GM19324 (cell line): Measurements from ENCODE around the gene PPP3CA.
"Not testable (repeated sequence)": the region's sequence is repeated elsewhere in the genome, so short reads cannot be mapped to it uniquely, and the experiment has no call there.

Experiments
- ATAC-seq: cut with Tn5 transposase; IDR thresholded peaks from one replicate; pipeline ENCODE4 v1.9.1; 2021; ENCODE audit warnings: mild to moderate bottlenecking, moderate library complexity; ENCODE audit not compliant: unreplicated experiment, low FRiP score

PPP3CA gene

DNA sequence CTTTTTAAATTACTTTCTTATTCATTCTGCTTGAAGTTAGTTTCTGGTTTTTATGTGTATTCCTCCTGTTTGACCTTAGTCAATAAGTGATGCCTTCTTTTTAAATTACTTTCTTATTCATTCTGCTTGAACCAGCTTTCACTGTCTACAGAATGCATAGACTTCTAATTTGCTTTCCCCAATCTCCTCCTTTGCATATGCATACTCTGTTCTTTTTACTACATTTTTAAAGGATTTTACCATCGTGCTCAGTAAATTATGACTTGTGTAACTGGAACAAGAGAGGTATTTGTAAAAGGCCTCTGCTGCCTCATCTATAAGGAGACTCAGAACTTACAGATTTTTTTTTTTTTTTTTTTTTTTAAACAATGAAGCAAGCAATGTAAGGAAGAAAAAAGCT, 228.7 kb downstream of the PPP3CA start:
- ATAC-seq, result no peak

DNA sequence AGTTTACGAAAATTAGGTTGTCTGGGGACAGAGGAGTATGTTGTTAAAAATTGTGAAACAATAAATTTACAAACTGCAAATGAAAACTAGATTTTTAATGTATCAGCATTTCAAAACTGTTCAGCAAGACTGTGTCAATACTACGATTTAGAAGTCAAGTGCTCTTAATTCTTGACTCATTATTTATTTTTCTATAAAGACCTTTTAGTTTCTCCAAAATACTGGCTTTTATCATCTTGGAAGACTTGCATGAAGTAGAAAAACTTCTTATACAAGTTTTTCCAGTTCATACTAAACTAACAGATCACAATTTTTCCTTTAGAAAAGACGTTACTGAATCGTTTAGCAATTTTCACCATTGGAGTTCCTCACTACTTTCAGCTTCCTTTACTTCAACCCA, 231.4 kb downstream of the PPP3CA start:
- ATAC-seq, result no peak

DNA sequence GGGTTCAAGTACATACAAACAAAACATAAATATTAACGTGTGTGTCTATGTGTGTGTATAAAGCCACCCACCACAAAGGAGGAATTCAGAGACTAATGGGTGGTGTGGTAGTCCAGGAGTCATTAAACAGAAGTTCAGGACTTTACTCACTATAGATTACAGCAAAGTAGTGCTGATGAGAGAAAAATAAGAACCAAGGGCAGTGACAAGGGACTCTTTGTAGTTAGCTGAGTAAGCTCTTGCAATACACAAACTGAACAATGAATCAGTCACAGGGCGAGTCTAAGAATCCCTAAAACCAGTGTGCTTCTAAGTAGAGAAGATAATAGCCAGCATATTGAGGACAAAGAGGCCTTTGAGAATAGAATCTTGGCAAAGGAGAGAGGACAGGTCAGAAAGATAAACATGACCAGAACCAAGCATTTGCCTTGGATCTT, 232.4 kb downstream of the PPP3CA start:
- no peak for ATAC-seq

DNA sequence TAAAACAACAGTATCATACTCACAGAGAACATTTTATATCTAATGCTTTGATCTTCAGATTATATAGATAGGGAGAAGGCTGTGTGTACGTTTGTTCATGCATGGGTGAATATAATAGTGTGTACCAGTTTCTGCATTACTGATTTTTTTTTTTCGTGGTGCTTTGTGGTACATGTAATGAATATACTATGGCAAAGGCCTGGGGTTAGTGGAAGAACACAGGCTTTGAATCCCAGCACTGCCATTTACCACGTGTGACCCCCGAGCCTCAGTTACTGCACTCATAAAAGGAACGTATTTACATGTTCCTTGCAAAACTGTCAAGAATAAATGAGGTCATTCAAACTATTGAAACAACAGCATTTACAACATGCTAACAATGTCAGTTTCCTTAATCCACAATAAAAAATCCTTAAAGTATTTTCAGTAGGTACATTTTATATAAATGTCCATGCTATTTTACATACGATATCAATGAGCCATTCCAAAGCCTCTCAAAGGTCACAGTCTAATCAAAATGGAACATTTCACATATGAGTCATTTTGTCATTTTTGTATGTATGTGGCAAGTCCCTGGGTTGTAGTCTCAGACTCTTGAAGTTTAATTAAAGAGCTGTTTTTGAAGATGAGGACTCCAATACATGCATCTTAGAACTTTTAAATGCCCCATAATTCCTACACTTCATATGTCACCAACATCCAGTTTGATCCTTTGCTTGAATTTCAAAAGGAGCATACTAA, 242.8 kb downstream of the PPP3CA start:
- no peak for ATAC-seq

DNA sequence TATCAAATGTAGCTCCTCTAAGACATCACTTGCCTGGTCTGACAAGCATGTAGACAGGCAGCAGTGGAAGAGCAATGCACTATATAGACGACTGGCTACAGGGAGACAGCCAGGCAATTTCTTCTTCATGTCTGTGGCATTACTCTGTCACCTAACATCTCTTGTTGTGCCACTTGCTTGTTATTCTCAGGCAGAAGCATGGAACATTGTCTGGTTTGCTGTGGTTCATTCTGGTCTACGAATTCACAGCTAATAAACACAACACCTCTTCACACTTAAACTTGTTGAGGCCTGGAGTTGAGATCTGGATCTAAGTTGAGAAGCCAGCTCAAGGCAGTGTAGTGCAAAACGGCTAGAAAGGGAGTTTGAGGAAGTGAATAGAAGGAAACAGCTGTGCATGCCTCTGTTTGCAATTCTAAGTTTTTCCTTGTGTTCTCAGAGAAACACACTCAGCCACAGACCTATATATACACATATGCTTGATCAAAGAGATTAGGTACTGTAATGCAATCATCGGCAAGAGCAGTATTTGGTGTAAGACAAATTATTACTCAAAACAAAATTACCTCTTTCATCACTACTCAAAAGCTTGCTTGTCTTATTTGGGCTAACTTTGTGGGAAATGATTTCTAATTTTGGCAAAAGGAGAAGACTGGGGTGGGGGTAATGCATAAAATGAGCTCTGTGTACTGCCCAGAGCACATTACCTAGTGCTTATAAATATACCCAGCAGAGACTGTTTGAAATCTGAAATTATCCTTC, 243.8 kb downstream of the PPP3CA start:
- peak; percentile 89 for ATAC-seq

DNA sequence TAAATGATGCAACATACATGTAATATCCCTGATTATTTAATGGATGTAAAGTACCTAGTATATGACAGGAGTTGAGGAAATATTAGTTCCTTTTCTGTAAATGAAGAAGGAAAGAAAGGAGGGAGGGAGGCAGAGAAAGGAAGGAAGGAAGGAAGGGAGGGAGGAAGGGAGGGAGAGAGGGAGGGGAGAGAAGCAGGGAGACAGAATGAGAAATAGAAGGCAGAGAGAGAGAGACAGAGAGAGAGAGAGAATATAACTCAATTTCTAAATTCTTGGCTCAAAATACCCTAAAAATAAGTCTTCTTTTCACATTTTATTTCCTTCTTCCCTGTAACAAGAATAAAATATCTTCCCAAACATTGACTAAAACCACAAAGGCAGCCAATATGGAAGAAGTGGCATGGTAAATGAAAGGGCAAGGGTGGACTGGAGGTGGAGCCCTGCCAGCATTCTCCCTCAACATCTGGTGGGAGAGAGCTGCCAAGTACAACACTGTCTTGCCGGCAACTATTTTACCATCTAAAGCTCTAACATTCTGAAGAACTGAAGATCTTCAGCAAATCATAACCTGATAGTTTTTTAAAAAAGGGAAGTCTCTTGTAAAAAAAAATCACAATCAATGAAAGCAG, 245.1 kb downstream of the PPP3CA start:
- ATAC-seq, result no peak

DNA sequence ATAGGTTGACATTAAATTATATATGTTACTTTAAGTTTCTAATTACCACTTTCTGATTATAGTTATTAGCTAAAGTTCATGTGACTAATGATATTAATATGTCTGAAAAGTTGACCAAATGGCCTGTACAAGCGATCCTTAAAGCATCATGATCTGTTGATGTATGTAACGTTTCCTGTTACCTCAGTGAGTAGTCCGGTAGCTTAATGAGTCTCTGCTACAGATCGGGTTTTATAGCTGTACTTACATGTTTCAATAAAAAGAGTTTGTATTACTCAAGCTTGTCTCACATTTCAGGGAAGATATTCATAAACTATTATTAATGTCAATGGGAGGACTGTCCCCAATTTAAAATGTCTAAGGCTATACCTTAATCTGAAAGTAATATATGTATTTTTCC, 246.3 kb downstream of the PPP3CA start:
- no peak for ATAC-seq

DNA sequence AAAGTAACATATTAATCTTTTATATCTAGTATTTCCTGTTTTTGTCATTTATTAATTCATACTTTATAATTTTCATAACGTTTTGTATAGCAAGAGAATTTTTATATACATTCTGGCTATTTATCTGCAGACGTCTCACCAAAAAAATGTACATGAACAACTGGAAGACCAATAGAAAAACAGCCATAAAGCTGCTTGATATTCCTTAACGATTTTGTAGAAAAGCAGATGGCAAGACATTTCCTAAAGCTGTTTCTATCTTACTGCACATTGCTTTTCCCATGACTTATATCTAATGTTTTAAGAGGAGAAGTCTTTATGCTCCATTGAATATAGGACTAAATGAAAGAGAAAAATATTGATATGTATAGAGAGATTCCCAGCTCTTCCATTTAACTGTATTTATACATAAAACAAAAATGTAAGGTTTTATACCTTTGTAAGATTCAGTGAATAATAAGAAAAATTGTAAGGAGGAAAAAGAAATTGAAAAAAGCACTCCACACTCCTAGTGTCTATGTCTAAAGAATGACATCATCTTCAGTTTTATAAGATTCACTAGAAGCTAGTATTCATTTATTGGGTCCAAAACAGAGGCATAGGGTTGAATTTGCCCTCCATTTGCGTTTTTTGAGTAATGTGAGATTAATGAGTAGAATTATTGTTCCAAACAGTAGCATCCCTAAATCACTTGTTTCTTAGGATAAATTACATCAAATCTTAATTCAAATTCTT, 248.5 kb downstream of the PPP3CA start:
- ATAC-seq, result no peak

DNA sequence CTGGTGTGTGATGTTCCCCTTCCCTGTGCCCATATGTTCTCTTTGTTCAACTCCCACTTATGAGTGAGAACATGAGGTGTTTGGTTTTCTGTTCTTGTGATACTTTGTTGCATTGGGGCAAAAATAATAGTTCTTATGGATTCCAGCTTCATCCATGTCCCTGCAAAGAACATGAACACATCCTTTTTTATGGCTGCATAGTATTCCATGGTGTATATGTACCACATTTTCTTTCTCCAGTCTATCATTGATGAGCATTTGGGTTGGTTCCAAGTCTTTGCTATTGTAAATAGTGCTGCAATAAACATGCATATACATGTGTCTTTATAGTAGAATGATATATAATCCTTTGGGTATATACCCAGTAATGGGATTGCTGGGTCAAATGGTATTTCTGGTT, 254.7 kb downstream of the PPP3CA start:
- not testable (repeated sequence) for ATAC-seq

DNA sequence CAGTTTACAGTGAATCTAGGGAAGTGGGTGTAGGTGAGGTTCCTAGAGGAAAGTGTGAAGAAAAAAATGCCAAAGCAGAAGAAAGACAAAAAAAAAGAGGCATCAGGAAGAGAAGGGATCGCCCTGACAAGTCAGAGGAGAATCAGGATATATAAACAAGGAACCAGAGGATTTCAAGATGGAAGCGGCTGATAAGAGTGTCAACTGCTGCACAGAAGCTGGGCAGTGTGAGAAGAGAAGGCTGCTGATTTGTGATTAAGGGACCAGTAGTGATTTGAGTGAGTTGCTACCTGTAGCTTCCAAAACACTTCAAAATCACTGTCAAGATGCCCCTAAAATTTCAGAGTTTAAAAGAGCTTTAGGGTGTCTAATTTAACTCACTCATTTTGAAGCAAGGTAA, 258.2 kb downstream of the PPP3CA start:
- no peak for ATAC-seq

DNA sequence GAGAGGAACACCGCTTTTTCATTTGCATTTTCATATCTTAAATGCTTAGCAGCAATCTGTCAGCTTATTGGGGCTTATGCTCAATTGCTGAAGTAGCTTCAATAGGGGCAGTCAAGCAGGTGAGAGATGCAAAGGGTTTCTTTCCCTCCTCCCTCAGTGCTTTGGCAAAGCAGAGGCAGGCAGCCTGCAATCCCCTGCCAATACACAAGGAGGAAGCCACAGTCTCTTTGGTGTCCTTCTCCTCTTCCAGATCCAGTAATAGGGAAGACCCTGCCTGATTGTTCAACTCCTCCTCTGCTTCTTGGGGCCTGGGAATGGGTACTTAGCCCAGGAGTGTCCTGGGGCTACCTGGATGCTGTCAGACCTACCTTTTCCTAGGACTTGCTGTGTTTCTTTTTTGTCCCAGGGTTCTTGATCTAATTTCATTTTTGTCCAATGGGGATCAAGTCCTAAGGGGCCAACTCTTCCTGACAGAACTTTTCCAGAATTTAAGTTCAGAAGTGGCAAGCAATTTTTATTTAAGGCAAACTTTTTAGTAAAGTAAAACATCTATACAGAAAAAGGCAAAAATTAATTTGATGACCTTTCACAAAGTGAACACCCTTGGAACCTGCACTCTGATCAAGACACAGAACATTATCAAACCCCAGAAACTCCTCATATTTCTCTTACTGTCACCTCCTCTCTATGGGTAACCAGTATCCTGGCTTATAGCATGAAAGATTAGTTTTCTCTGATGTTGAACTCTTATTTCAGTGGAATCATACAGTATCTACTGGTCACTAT, 260.3 kb downstream of the PPP3CA start:
- no peak for ATAC-seq

DNA sequence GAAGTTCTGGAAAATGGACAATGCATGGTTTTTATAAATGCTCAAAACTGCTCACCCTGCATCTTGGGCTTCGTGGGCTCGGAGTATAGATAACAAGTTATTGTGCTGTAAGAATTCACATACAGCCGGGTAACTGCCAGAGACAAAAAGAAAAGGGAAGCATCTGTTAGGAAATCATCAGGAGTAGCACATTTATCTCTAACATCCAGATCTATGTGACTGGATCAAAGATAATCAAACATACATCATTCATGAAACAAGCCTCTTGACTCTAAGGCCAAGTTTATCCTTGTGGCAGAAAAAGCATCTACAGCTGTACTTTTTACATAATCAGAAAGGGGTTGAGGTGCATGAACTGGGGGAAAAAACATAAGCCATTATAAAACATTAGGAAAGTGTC, 264.2 kb downstream of the PPP3CA start:
- ATAC-seq, result no peak

DNA sequence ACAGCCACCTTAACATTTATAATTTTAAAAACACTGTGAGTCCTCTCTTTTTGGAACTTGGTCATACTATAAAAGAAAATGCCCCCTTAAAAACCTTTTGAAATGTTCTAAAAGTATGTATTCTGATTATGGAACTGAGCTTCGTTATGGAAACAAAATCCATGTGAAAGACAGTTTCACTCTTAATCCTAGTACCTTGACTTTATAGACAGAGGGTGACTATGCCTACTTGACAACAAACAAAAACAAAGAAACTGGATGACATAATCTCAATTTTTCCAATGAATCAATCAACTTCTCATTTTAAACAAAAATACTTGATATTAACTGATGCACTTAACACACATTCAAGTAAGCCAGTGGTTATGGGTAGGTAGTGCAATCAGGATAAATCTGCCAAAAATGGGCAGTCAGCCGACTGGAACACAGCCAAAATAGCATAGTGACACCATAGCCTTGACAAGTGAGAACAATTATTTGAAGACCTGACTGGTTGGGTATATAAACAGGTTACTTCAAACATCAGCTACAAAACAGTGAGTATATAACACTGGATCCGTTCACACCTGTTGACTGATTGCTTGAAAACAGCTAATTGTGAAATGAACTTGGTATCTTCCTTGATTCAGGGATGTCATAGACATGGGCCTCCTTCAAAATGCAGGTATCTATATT, 265.5 kb downstream of the PPP3CA start:
- no peak for ATAC-seq

DNA sequence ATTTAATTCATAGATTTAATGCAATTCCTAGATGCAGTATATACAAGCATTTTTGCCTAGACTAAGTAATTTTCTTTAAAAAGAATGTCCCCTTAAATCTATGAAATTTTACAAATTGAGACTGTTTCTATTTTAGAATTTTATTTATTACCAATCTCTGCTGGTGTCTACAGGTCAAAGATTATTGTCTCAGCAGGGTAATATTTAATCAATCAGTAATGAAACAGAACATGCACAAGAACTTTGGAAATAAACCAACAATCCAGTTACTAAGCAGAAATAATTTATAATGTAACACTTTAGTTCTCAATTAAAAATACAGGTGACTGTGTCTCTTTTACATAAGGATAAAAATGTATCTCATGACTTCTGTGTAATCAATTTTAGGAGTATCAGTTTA, 266.2 kb downstream of the PPP3CA start:
- no peak for ATAC-seq

DNA sequence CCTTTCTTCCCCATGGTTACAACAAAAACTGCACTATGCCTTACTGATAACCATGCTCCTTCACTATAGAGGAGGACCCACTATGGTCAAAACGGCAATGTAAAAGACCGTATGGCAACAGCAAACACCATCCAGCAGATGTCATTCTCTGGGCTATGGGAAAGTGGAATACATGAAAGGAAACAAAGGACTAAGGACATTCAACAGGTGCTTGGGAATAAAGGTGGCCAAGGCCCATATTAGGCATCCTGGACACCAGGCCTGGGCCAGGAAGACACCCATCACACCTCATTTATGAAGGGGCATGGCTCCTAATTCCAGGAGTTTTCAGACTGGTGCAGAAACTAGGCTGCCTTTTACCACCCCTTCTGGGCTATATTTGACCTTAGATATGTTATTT, 268.4 kb downstream of the PPP3CA start:
- ATAC-seq, result no peak

DNA sequence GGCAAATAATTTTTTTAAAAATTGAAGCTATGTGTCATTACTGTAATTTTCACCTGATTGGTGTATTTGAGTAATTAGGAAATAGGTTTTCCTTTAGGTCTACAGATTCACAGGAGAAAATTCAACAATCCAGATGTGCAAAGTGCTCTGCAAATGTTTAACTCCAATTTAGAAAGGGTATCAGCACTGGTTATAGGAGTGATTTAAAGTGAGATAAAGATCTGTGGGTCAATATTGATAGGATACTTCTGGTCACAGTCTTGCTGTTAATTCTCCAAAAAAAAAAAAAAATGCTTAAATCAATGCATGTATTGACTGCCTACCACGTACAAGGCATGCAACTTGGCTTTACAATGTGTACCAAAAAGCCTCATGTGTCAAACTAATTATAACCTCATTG, 271.3 kb downstream of the PPP3CA start:
- no peak for ATAC-seq

DNA sequence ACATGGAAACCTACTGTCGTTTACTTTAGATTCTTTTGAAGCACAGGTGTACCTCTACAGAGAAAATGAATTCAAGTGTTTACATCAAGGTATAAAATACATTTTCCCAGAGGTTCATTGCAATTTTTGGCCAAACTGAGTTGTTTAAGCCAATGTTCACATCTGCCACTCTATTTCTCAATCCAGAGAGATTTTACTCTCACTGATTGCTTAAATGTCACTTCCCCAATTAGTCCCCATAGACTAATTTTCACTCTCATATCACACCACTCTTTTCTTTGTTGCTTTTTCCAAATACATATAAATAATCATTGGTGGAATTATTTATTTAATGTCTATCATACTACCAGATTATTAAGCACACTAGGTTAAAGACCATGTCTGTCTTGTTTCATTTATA, 271.8 kb downstream of the PPP3CA start:
- no peak for ATAC-seq

DNA sequence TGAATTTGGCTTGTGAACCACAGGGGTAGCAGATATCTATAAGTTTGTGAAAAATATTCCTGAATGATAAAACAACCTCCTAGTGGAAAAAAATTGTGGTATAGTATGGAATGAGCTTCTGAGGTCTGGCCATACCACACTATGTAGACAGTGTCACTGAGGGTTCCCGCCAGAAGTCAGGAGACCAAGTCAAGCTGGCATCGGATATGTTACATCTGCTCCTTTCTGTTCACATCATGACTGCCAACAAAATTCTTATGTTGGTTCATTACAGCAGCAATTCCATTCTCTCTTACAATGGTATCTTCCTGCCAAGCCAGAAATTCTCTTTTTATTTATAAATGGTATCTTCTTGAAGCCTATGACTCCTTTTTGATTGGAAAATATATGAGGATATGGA, 273.0 kb downstream of the PPP3CA start:
- ATAC-seq, result no peak

DNA sequence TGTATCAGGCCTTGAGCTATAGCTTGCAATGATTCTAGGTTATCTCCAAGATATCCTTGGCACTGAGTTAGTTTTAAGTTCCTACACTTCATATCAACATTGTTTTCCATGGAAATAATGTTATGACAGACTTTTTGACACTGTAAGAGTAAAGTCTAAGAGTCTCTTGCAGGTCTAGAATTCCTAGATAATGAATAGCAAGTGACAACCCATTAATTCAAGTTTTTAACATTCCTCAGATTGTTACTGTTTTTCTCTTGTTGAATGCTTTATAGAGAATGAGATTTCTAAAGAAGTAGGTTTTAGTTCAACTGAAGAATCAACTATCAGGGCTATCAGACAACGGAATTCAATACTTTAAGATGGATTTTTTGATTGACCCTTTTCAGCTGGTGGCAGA, 276.1 kb downstream of the PPP3CA start:
- ATAC-seq, result no peak

DNA sequence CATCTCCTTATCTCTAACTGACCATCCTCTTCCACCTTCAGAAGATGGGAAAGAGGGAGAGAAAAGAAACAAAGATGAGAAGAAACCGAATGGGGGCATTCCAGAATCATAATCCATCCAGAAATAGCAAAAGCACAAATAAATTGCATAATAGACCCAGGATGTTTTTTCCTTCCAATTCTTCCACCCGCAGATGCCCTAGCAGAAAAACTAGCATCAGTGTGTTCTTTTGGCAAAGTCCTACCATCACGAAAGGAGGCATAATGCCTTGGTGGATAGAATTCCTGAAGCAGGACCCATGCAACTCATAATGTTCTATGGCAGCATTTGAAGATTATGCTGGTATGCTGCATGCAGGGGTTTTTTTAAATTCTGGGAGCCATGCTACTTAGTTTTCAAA, 279.2 kb downstream of the PPP3CA start:
- ATAC-seq, result no peak
